ENCODE data around the gene CHRNA1. TPM values are rescaled to one million over a fixed set of nuclear protein-coding genes. Genes with fewer than 3 reads are reported as not detected.

Gene CHRNA1
- total RNA-seq, 1 experiment from 2014 or later = not detected

- Histone ChIP-seq H4K91ac (ENCODE audit: insufficient read length, low read depth, low read length) (no peak overlapping the region), H2BK12ac (ENCODE audit: insufficient read length, low read depth, low read length) (no peak overlapping the region), H4K20me1 (ENCODE audit: control insufficient read depth, insufficient read depth, insufficient read length) (no peaks in the 10 kb centered on the region), H3K27me3 (ENCODE audit: insufficient read depth, low read length) (no peaks in the 10 kb centered on the region), H4K5ac (ENCODE audit: insufficient read length, low read depth, low read length) (no peak overlapping the region), H3K14ac (ENCODE audit: insufficient read depth, low read length) (no peak overlapping the region), H3K18ac (ENCODE audit: insufficient read length, low read depth, low read length) (no peak overlapping the region), H2AFZ (ENCODE audit: low read length) (no peak overlapping the region), H3K4ac (ENCODE audit: low read depth, low read length) (no peak overlapping the region), H2AK5ac (ENCODE audit: insufficient read length, low read length) (no peak overlapping the region), H3K9ac (ENCODE audit: extremely low read depth, insufficient read length, low read length) (no peak overlapping the region), H2BK120ac (ENCODE audit: low read depth, low read length, poor library complexity, severe bottlenecking) (no peak overlapping the region), H3K4me1 (ENCODE audit: insufficient read depth, low read length) (no peaks in the 10 kb centered on the region), H3K4me2 (ENCODE audit: insufficient read depth, insufficient read length, low read length) (no peak overlapping the region), H2BK15ac (ENCODE audit: low read depth, low read length) (no peak overlapping the region), H3K23me2 (ENCODE audit: insufficient read length, low read depth, low read length, poor library complexity, severe bottlenecking) (no peaks in the 10 kb centered on the region), H3T11ph (ENCODE audit: low read length) (no peak overlapping the region), H2BK20ac (ENCODE audit: low read depth, low read length, poor library complexity, severe bottlenecking) (no peak overlapping the region), H3K9me3 (ENCODE audit: control insufficient read depth, low read depth, low read length) (no peaks in the 10 kb centered on the region), H3K27ac (ENCODE audit: insufficient read length, low read depth, low read length) (no peak overlapping the region), H3K56ac (ENCODE audit: insufficient read length, low read depth, low read length) (no peak overlapping the region), H4K8ac (replicated peaks; ENCODE audit: insufficient read length, low read depth, low read length) (no peak overlapping the region), H3K23ac (ENCODE audit: insufficient read length, low read depth, low read length) (no peak overlapping the region), H3K79me1 (ENCODE audit: insufficient read depth, low read depth, low read length, poor library complexity, severe bottlenecking) (no peaks in the 10 kb centered on the region), H2BK5ac (ENCODE audit: insufficient read length, low read length) (no peak overlapping the region), H3K79me2 (ENCODE audit: insufficient read depth, low read length) (no peaks in the 10 kb centered on the region)
- Mint-ChIP-seq H3K27ac (no peak overlapping the region), H3K4me1 (no peaks in the 10 kb centered on the region), H3K9me3 (no peaks in the 10 kb centered on the region), H3K4me3 (no peak overlapping the region), H3K27me3 (ENCODE audit: low read depth) (no peaks in the 10 kb centered on the region), H3K36me3 (ENCODE audit: insufficient read depth in 1 of 3, low read depth in 3 of 3) (no peaks in the 10 kb centered on the region)
- no CpG with 5 or more reads among the region's 1 CpG for WGBS (ENCODE audit: extremely low coverage, insufficient read length, low lambda C conversion rate)
- TF ChIP-seq CTCF (conservative IDR thresholded peaks at IDR 0.05) = no peak
- DNase-seq = no peak
Measured at GRCh38 chr2:174704642-174705041, 59.6 kb downstream of the CHRNA1 start.

Data from H9 (cell line).